ENCODE data around the gene FOXS1. TPM values are rescaled to one million over a fixed set of nuclear protein-coding genes. Genes with fewer than 3 reads are reported as not detected.

Gene FOXS1
- total and polyA plus RNA-seq, 10 of the 15 experiments (the other 5 are each of a cell fraction or from before 2014, with no cell fraction given) = not detected

DNA sequence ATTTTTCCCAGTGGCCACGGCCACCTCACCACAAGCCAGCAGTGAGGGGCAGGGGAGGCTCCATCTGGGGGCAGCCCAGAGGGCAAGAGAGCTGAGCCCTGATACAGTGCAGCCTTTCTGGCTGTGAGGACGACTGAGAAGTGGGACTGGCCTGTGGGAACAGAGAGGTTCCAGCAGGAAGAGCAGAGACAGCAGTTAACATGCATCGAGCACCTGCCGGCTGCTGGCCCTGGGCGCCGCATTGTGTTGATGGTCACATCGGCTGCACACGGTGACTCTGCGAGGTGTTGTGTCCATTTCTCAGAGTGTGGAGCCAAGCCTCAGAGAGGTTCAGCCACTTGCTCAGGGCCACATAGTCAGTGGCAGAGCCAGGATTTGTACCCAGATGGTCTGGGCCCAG lies 9.8 kb downstream of the FOXS1 start:
- SMC1A ChIA-PET (ENCODE audit: uncharacterized antibody, unreplicated experiment) = no interaction called here
- Histone ChIP-seq H3K9me3 (replicated peaks; ENCODE audit: control insufficient read depth, insufficient read depth, low read length) (no peaks in the 10 kb centered on the region), H3K36me3 (ENCODE audit: control insufficient read depth in 2 of 2, insufficient read depth in 2 of 2, low read length in 1 of 2) (no peaks in the 10 kb centered on the region; a peak in 1 of 4 replicates), H3K79me2 (ENCODE audit: control insufficient read depth, insufficient read depth, low read length) (no peaks in the 10 kb centered on the region), H2AFZ (ENCODE audit: control insufficient read depth, low read depth, low read length) (no peak overlapping the region), H3K9ac (ENCODE audit: control insufficient read depth, insufficient read depth, low read length) (no peak overlapping the region), H3K27ac (ENCODE audit: control insufficient read depth, insufficient read depth) (no peak overlapping the region), H3K4me3 (no peak overlapping the region), H4K20me1 (ENCODE audit: control insufficient read depth, insufficient read depth) (no peaks in the 10 kb centered on the region), H3K4me1 (ENCODE audit: control insufficient read depth, insufficient read depth, low read length) (peaks cover 8% of the 10 kb centered on the region; the same call in 1 of the 2 replicates), H3K4me2 (ENCODE audit: control insufficient read depth, insufficient read depth) (no peak overlapping the region), H3K27me3 (replicated peaks in 1 of 2; ENCODE audit: control insufficient read depth in 2 of 2, insufficient read depth in 2 of 2, low read length in 1 of 2) (no peaks in the 10 kb centered on the region)
- RAD21 ChIA-PET (ENCODE audit: unreplicated experiment) = no interaction called here
- POLR2A ChIA-PET = no interaction called here
- ATAC-seq = peak; percentile 25
- TF ChIP-seq CHD4 (IDR thresholded peaks at IDR 0.05) (no peak), MEF2B (IDR thresholded peaks at IDR 0.05; ENCODE audit: partially characterized antibody, poor library complexity, severe bottlenecking) (no peak), KAT2A (conservative IDR thresholded peaks at IDR 0.05; ENCODE audit: control insufficient read depth, low read depth, low read length) (no peak), TCF12 (IDR thresholded peaks at IDR 0.05; ENCODE audit: low read depth, low read length) (no peak), MYB (IDR thresholded peaks at IDR 0.05; ENCODE audit: borderline replicate concordance, low read depth, low read length) (no peak), RAD21 (IDR thresholded peaks at IDR 0.05; ENCODE audit: insufficient read depth, low read depth, low read length) (no peak)
- no TSS peak for BruUV-seq (replicated peaks)
- CTCF ChIA-PET = interaction anchor here (2.4 to 5.7 kb wide), 4 partner anchors 12 to 17 kb away, joined by 7 to 37 read pairs (median 24); partner anchors contain the start of gene MYLK2
- in situ Hi-C loops (cut with MboI) (no loop called here), intact Hi-C loops (cut with micrococcal nuclease; ENCODE audit: unreplicated experiment) (no loop called here)
- 76% methylated on average over 9 of the region's 9 CpGs for WGBS (ENCODE audit: insufficient coverage, insufficient replicate concordance, low lambda C conversion rate, missing lambda C conversion rate)
- no peak for DNase-seq (ENCODE audit: low read depth, low spot score)
- no peak for FAIRE-seq

DNA sequence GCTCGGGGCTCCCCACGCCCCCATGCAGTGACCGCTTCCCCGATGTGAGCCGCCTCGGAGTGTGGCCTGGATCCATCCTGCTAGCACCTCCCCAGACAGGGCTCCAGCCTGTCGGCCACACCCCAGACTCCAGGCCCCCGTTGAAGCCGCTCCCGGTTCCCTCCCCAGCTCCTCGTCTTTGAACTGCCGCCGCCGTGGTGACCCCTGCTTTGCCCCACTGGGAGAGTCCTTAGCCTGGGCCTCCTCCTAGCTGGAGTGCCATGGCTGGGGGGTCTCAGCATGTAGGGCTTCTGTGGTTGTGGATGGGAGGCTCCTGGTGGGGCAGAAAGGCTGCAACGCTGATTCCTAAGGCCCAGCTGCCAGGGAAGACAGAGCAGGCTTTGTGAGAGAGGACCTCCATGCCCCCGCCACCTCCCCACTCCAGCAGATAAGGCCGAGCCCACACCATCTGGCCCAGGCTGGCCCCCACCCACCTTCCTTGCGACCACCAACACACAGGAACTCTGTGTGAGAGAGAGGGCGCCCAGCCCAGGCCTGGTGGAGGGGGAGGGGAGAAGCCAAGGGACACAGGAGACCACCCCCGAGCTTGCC lies 11.4 kb downstream of the FOXS1 start:
- no peak overlapping the region for H3K4me3 ChIP-seq
- no peak overlapping the region for H3K9ac ChIP-seq (ENCODE audit: control insufficient read depth, insufficient read depth, low read length)
- H3K27me3 ChIP-seq (replicated peaks in 1 of 2; ENCODE audit: control insufficient read depth in 2 of 2, insufficient read depth in 2 of 2, low read length in 1 of 2) = no peaks in the 10 kb centered on the region
- RAD21 ChIA-PET (ENCODE audit: unreplicated experiment) = no interaction called here
- FAIRE-seq (no peak), ATAC-seq (no peak), DNase-seq (ENCODE audit: low read depth, low spot score) (no peak)
- H4K20me1 ChIP-seq (ENCODE audit: control insufficient read depth, insufficient read depth) = no peaks in the 10 kb centered on the region
- no peaks in the 10 kb centered on the region for H3K79me2 ChIP-seq (ENCODE audit: control insufficient read depth, insufficient read depth, low read length)
- no peak overlapping the region for H3K27ac ChIP-seq (ENCODE audit: control insufficient read depth, insufficient read depth)
- H2AFZ ChIP-seq (ENCODE audit: control insufficient read depth, low read depth, low read length) = no peak overlapping the region
- H3K4me2 ChIP-seq (ENCODE audit: control insufficient read depth, insufficient read depth) = no peak overlapping the region
- in situ Hi-C loops (cut with MboI) (no loop called here), intact Hi-C loops (cut with micrococcal nuclease; ENCODE audit: unreplicated experiment) (no loop called here)
- H3K4me1 ChIP-seq (ENCODE audit: control insufficient read depth, insufficient read depth, low read length) = peaks cover 8% of the 10 kb centered on the region; the same call in 1 of the 2 replicates
- WGBS (ENCODE audit: insufficient coverage, insufficient replicate concordance, low lambda C conversion rate, missing lambda C conversion rate) = 76% methylated on average over 20 of the region's 20 CpGs
- CTCF ChIA-PET = interaction anchor here (0.6 to 5.7 kb wide), 7 partner anchors 9 to 170 kb away, joined by 3 to 37 read pairs (median 5); partner anchors contain the start of gene MYLK2
- no TSS peak for BruUV-seq (replicated peaks)
- H3K36me3 ChIP-seq (ENCODE audit: control insufficient read depth in 2 of 2, insufficient read depth in 2 of 2, low read length in 1 of 2) = no peaks in the 10 kb centered on the region; a peak in 1 of 4 replicates
- no peaks in the 10 kb centered on the region for H3K9me3 ChIP-seq (replicated peaks; ENCODE audit: control insufficient read depth, insufficient read depth, low read length)
- POLR2A ChIA-PET = interaction anchor here (0.6 to 1.1 kb wide), 3 partner anchors 11 to 375 kb away, joined by 3 to 5 read pairs (median 4); no protein-coding TSS in a partner anchor
- SMC1A ChIA-PET (ENCODE audit: uncharacterized antibody, unreplicated experiment) = no interaction called here
- no peak for TF ChIP-seq ZSCAN29 (IDR thresholded peaks at IDR 0.05)
- no peak for TF ChIP-seq IKZF1 (conservative IDR thresholded peaks at IDR 0.05)
- no peak for TF ChIP-seq PAX5 (IDR thresholded peaks at IDR 0.05; ENCODE audit: borderline replicate concordance, low read depth, low read length)
- TF ChIP-seq KAT2A (conservative IDR thresholded peaks at IDR 0.05; ENCODE audit: control insufficient read depth, low read depth, low read length) = no peak
- no peak for TF ChIP-seq ASH2L (IDR thresholded peaks at IDR 0.05; ENCODE audit: borderline replicate concordance, low read depth)
- TF ChIP-seq NFXL1 (IDR thresholded peaks at IDR 0.05; ENCODE audit: borderline replicate concordance) = no peak
- TF ChIP-seq SPI1 (IDR thresholded peaks at IDR 0.05; ENCODE audit: borderline replicate concordance, insufficient read depth, low read depth, low read length) = no peak
- TF ChIP-seq IRF4 (IDR thresholded peaks at IDR 0.05; ENCODE audit: low read depth, low read length) = no peak
- TF ChIP-seq, protein P1, sequence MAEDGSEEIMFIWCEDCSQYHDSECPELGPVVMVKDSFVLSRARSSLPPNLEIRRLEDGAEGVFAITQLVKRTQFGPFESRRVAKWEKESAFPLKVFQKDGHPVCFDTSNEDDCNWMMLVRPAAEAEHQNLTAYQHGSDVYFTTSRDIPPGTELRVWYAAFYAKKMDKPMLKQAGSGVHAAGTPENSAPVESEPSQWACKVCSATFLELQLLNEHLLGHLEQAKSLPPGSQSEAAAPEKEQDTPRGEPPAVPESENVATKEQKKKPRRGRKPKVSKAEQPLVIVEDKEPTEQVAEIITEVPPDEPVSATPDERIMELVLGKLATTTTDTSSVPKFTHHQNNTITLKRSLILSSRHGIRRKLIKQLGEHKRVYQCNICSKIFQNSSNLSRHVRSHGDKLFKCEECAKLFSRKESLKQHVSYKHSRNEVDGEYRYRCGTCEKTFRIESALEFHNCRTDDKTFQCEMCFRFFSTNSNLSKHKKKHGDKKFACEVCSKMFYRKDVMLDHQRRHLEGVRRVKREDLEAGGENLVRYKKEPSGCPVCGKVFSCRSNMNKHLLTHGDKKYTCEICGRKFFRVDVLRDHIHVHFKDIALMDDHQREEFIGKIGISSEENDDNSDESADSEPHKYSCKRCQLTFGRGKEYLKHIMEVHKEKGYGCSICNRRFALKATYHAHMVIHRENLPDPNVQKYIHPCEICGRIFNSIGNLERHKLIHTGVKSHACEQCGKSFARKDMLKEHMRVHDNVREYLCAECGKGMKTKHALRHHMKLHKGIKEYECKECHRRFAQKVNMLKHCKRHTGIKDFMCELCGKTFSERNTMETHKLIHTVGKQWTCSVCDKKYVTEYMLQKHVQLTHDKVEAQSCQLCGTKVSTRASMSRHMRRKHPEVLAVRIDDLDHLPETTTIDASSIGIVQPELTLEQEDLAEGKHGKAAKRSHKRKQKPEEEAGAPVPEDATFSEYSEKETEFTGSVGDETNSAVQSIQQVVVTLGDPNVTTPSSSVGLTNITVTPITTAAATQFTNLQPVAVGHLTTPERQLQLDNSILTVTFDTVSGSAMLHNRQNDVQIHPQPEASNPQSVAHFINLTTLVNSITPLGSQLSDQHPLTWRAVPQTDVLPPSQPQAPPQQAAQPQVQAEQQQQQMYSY (CRISPR knock-in tag; IDR thresholded peaks at IDR 0.05) = no peak
- TF ChIP-seq ZNF24 (IDR thresholded peaks at IDR 0.05) = no peak

Data from GM12878 (cell line).